HEK293T (cell line): Measurements from ENCODE around the gene AGK.

Source experiments
- CTCF ChIA-PET: fragments of 350-600 bp; formaldehyde crosslinking; extraction: SDS; loops from one replicate; lab custom pipeline; 2021; ENCODE audit warnings: antibody characterized with exemption, inconsistent platforms; lab: Yijun Ruan, JAX
- POLR2A ChIA-PET: fragments of 350-600 bp; formaldehyde crosslinking; extraction: SDS; loops from one replicate; lab custom pipeline; 2020; ENCODE audit warnings: antibody characterized with exemption, inconsistent platforms; lab: Yijun Ruan, JAX
- DNase-seq: peaks from one replicate; pipeline ENCODE4 v3.0.0; 2012; ENCODE audit warnings: mixed read lengths; ENCODE audit errors: extremely low spot score
- ARNT ChIP-seq: fragments of 450-650 bp; IDR thresholded peaks from 2 replicates; pipeline ENCODE4 v1.6.1; 2017; ENCODE audit warnings: mild to moderate bottlenecking
- BHLHE40 ChIP-seq: fragments of 450-650 bp; IDR thresholded peaks from 2 replicates; pipeline ENCODE4 v1.6.1; 2016; ENCODE audit warnings: mild to moderate bottlenecking, moderate library complexity, borderline replicate concordance
- CTBP1 ChIP-seq: fragments of 450-650 bp; IDR thresholded peaks from 2 replicates; pipeline ENCODE4 v1.6.1; 2016; ENCODE audit warnings: borderline replicate concordance
- ELF4 ChIP-seq: fragments of 450-650 bp; IDR thresholded peaks from 2 replicates; pipeline ENCODE4 v1.6.1; 2017; ENCODE audit warnings: antibody characterized with exemption
- FOXA1 ChIP-seq: fragments of 450-650 bp; IDR thresholded peaks from 2 replicates; pipeline ENCODE4 v1.6.1; 2016; ENCODE audit warnings: mild to moderate bottlenecking
- FOXK2 ChIP-seq: fragments of 450-650 bp; IDR thresholded peaks from 2 replicates; pipeline ENCODE4 v1.6.1; 2016; ENCODE audit warnings: mild to moderate bottlenecking
- FOXM1 ChIP-seq: fragments of 450-650 bp; IDR thresholded peaks from 2 replicates; pipeline ENCODE4 v1.6.1; 2017; ENCODE audit warnings: mild to moderate bottlenecking, borderline replicate concordance
- HDGF ChIP-seq: fragments of 450-650 bp; IDR thresholded peaks from 2 replicates; pipeline ENCODE4 v1.6.1; 2017; ENCODE audit warnings: antibody characterized with exemption, borderline replicate concordance
- L3MBTL2 ChIP-seq: fragments of 450-650 bp; conservative IDR thresholded peaks from 2 replicates; pipeline ENCODE4 v1.6.1; 2016; ENCODE audit warnings: mild to moderate bottlenecking
- LEF1 ChIP-seq: fragments of 450-650 bp; IDR thresholded peaks from 2 replicates; pipeline ENCODE4 v1.6.1; 2017; ENCODE audit warnings: mild to moderate bottlenecking, borderline replicate concordance
- NFRKB ChIP-seq: fragments of 450-650 bp; IDR thresholded peaks from 2 replicates; pipeline ENCODE4 v1.6.1; 2016; ENCODE audit warnings: mild to moderate bottlenecking, moderate library complexity
- PKNOX1 ChIP-seq: fragments of 450-650 bp; IDR thresholded peaks from 2 replicates; pipeline ENCODE4 v1.6.1; 2016
- SP1 ChIP-seq: fragments of 450-650 bp; IDR thresholded peaks from 2 replicates; pipeline ENCODE4 v1.6.1; 2017
- SUZ12 ChIP-seq: fragments of 450-650 bp; IDR thresholded peaks from 2 replicates; pipeline ENCODE4 v1.6.1; 2016; ENCODE audit warnings: mild to moderate bottlenecking
- TARDBP ChIP-seq: fragments of 450-650 bp; IDR thresholded peaks from 2 replicates; pipeline ENCODE4 v1.6.1; 2016
- ZNF384 ChIP-seq: fragments of 450-650 bp; IDR thresholded peaks from 2 replicates; pipeline ENCODE4 v1.6.1; 2016

The AGK gene

GRCh38 chr7:141695803-141696289 is 144.6 kb downstream of the AGK start:
- CTCF ChIA-PET, result interaction anchor here (0.7 kb wide), 2 partner anchors 41 to 42 kb away, joined by 3 read pairs; partner anchors contain the start of gene SSBP1
- no peak for TF ChIP-seq CTBP1
- no peak for TF ChIP-seq NFRKB
- TF ChIP-seq ELF4, result no peak
- TF ChIP-seq BHLHE40, result no peak
- TF ChIP-seq HDGF, result no peak
- no peak for TF ChIP-seq SUZ12
- TF ChIP-seq SP1, result no peak
- no peak for TF ChIP-seq FOXM1
- TF ChIP-seq ARNT, result no peak
- no peak for TF ChIP-seq PKNOX1
- no peak for TF ChIP-seq ZNF384
- DNase-seq, result no peak

GRCh38 chr7:141696348-141696747 is 145.1 kb downstream of the AGK start:
- no peak for DNase-seq
- CTCF ChIA-PET, result interaction anchor here (0.5 to 0.7 kb wide), 4 partner anchors 41 to 128 kb away, joined by 3 to 4 read pairs (median 3); partner anchors contain the start of gene SSBP1
- TF ChIP-seq LEF1 (no peak), PKNOX1 (no peak), FOXA1 (no peak), FOXK2 (no peak), HDGF (no peak), FOXM1 (no peak), SP1 (no peak), BHLHE40 (no peak), ZNF384 (no peak)
- POLR2A ChIA-PET, result interaction anchor here (0.9 to 3.5 kb wide), 3 partner anchors 11 to 42 kb away, joined by 3 to 15 read pairs (median 3); partner anchors contain the start of gene SSBP1

More at GRCh38 chr7:141695803-141696289, 144.6 kb downstream of the AGK start:
- POLR2A ChIA-PET, result interaction anchor here (0.9 to 3.5 kb wide), 3 partner anchors 10 to 43 kb away, joined by 3 to 15 read pairs (median 3); partner anchors contain the start of gene SSBP1

DNA sequence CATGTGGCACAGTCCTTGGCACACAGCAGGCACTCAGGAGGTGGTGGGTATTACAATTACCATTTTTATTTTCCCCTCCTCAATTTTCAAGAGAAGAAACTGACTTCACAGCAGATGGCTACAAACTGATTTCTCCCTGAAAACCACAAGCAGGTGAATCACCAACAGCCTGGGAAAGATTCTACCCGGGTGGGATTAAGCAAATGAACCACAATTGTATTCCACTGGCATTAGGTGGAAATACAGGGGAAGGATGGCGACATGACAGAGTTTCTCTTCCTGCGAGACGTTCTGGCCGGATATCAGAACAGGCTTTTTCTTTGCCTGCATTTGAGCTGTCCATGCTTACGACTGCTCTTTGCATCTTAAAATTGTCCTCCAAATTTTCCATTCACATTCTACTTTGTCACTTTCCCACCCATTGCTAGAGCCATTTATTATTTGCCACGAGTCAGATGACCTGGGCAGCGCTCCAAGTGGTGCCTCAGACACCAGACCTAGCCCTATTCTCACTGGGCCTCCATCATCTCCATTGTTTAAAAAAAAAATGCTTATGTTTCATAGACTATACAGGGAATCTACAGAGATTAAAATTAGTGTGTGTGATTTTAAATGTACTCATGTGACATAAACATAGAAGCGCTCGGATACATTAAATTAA is 146.1 kb downstream of the AGK start:
- no peak for TF ChIP-seq HDGF
- no peak for TF ChIP-seq LEF1
- no peak for TF ChIP-seq SUZ12
- TF ChIP-seq ELF4, result no peak
- TF ChIP-seq FOXA1, result no peak
- TF ChIP-seq PKNOX1, result no peak
- no peak for TF ChIP-seq NFRKB
- no peak for TF ChIP-seq TARDBP
- no peak for TF ChIP-seq CTBP1
- TF ChIP-seq FOXK2, result no peak
- TF ChIP-seq ARNT, result no peak
- no peak for TF ChIP-seq L3MBTL2
- TF ChIP-seq ZNF384, result no peak
- no peak for TF ChIP-seq BHLHE40
- no peak for TF ChIP-seq FOXM1
- TF ChIP-seq SP1, result no peak
- DNase-seq, result no peak
- CTCF ChIA-PET, result no interaction called here
- POLR2A ChIA-PET, result interaction anchor here (3.5 kb wide), 1 partner anchor 41 kb away, joined by 15 read pairs; the partner anchor contains the start of gene SSBP1

- POLR2A ChIA-PET, result interaction anchor here (1.2 to 3.5 kb wide), 3 partner anchors 9 to 40 kb away, joined by 3 to 15 read pairs (median 5); partner anchors contain the start of gene SSBP1
- no peak for TF ChIP-seq TARDBP
- TF ChIP-seq SP1, result no peak
- no peak for TF ChIP-seq ZNF384
- no peak for TF ChIP-seq FOXA1
- no peak for TF ChIP-seq LEF1
- TF ChIP-seq HDGF, result no peak
- no peak for TF ChIP-seq BHLHE40
- no peak for TF ChIP-seq ARNT
- CTCF ChIA-PET, result interaction anchor here (0.8 to 1.5 kb wide), 2 partner anchors 38 to 45 kb away, joined by 3 to 7 read pairs; no protein-coding TSS in a partner anchor
- no peak for DNase-seq
Measured at GRCh38 chr7:141698247-141699015, 147.2 kb downstream of the AGK start.

DNA sequence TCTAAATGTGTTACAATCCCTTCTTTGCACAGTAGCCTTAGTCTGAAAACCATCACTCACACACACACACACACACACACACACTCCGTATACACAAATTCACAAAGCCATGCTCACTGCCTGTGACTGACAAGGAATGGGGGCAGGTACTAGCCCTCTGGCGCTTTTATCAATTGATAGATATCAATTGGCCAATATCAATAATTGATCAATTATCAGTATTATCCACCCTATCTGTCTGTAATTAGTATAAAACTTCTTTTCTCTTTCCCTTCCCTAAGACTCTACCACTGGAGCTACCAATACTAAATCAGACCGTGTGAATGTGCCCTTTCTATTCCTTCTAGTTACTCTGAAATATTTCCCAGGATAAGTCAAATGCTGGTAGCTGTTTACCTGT is 148.7 kb downstream of the AGK start:
- TF ChIP-seq FOXK2, result no peak
- TF ChIP-seq SUZ12, result no peak
- no peak for TF ChIP-seq BHLHE40
- no peak for TF ChIP-seq ARNT
- no peak for TF ChIP-seq FOXM1
- no peak for TF ChIP-seq NFRKB
- TF ChIP-seq HDGF, result no peak
- no peak for TF ChIP-seq FOXA1
- no peak for TF ChIP-seq ZNF384
- no peak for TF ChIP-seq L3MBTL2
- TF ChIP-seq PKNOX1, result no peak
- TF ChIP-seq TARDBP, result no peak
- TF ChIP-seq ELF4, result no peak
- no peak for TF ChIP-seq CTBP1
- no peak for TF ChIP-seq SP1
- no peak for TF ChIP-seq LEF1
- POLR2A ChIA-PET, result interaction anchor here (1.1 kb wide), 1 partner anchor 16 kb away, joined by 3 read pairs; no protein-coding TSS in a partner anchor
- no peak for DNase-seq
- CTCF ChIA-PET, result interaction anchor here (0.5 to 1.0 kb wide), 3 partner anchors 9 to 89 kb away, joined by 3 read pairs; no protein-coding TSS in a partner anchor
